ENCODE results near the gene LEF1. TPM values are rescaled to one million over a fixed set of nuclear protein-coding genes. Genes with fewer than 3 reads are reported as not detected.

The LEF1 gene
- total and polyA plus RNA-seq, 2 of the 8 experiments (the other 6 are each of a cell fraction or from before 2014, with no cell fraction given) = 2.6 to 5.2 TPM

DNA sequence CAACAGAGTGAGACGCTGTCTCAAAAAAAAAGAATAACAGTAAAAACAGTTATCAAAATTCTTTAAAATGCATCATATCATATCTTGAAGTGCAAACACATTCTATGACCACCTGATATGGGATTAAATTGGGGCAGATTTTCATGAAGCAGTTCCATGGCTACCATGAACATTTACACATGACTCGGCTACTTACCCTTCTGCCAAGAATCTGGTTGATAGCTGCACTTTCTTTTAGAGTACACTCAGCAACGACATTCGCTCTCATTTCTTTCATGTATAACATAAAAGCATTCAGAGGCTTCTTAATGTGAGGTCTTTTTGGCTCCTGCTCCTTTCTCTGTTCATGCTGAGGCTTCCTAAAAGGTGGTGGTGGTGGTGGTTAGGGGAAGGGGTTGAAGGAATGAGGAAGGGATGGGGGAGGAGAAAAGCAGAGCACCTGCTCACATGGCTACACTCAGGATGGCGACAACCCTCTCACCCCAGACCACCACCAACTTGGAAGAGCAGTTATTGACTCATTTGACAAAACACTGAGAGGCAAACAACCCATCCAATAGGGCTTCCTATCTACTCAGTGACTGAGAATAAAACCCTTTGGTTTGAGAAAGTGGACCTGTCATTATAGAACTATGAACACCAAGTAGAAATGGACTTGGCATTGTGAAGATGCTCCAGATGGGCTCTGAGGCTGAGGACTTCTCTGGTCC lies 90.6 kb downstream of the LEF1 start (continued):
- TF ChIP-seq, protein P1, sequence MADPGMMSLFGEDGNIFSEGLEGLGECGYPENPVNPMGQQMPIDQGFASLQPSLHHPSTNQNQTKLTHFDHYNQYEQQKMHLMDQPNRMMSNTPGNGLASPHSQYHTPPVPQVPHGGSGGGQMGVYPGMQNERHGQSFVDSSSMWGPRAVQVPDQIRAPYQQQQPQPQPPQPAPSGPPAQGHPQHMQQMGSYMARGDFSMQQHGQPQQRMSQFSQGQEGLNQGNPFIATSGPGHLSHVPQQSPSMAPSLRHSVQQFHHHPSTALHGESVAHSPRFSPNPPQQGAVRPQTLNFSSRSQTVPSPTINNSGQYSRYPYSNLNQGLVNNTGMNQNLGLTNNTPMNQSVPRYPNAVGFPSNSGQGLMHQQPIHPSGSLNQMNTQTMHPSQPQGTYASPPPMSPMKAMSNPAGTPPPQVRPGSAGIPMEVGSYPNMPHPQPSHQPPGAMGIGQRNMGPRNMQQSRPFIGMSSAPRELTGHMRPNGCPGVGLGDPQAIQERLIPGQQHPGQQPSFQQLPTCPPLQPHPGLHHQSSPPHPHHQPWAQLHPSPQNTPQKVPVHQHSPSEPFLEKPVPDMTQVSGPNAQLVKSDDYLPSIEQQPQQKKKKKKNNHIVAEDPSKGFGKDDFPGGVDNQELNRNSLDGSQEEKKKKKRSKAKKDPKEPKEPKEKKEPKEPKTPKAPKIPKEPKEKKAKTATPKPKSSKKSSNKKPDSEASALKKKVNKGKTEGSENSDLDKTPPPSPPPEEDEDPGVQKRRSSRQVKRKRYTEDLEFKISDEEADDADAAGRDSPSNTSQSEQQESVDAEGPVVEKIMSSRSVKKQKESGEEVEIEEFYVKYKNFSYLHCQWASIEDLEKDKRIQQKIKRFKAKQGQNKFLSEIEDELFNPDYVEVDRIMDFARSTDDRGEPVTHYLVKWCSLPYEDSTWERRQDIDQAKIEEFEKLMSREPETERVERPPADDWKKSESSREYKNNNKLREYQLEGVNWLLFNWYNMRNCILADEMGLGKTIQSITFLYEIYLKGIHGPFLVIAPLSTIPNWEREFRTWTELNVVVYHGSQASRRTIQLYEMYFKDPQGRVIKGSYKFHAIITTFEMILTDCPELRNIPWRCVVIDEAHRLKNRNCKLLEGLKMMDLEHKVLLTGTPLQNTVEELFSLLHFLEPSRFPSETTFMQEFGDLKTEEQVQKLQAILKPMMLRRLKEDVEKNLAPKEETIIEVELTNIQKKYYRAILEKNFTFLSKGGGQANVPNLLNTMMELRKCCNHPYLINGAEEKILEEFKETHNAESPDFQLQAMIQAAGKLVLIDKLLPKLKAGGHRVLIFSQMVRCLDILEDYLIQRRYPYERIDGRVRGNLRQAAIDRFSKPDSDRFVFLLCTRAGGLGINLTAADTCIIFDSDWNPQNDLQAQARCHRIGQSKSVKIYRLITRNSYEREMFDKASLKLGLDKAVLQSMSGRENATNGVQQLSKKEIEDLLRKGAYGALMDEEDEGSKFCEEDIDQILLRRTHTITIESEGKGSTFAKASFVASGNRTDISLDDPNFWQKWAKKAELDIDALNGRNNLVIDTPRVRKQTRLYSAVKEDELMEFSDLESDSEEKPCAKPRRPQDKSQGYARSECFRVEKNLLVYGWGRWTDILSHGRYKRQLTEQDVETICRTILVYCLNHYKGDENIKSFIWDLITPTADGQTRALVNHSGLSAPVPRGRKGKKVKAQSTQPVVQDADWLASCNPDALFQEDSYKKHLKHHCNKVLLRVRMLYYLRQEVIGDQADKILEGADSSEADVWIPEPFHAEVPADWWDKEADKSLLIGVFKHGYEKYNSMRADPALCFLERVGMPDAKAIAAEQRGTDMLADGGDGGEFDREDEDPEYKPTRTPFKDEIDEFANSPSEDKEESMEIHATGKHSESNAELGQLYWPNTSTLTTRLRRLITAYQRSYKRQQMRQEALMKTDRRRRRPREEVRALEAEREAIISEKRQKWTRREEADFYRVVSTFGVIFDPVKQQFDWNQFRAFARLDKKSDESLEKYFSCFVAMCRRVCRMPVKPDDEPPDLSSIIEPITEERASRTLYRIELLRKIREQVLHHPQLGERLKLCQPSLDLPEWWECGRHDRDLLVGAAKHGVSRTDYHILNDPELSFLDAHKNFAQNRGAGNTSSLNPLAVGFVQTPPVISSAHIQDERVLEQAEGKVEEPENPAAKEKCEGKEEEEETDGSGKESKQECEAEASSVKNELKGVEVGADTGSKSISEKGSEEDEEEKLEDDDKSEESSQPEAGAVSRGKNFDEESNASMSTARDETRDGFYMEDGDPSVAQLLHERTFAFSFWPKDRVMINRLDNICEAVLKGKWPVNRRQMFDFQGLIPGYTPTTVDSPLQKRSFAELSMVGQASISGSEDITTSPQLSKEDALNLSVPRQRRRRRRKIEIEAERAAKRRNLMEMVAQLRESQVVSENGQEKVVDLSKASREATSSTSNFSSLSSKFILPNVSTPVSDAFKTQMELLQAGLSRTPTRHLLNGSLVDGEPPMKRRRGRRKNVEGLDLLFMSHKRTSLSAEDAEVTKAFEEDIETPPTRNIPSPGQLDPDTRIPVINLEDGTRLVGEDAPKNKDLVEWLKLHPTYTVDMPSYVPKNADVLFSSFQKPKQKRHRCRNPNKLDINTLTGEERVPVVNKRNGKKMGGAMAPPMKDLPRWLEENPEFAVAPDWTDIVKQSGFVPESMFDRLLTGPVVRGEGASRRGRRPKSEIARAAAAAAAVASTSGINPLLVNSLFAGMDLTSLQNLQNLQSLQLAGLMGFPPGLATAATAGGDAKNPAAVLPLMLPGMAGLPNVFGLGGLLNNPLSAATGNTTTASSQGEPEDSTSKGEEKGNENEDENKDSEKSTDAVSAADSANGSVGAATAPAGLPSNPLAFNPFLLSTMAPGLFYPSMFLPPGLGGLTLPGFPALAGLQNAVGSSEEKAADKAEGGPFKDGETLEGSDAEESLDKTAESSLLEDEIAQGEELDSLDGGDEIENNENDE (IDR thresholded peaks at IDR 0.05; ENCODE audit: insufficient replicate concordance, low read length) = no peak
- TF ChIP-seq RFX5 (IDR thresholded peaks at IDR 0.05; ENCODE audit: borderline replicate concordance, low read depth, low read length) = no peak
- no peak for TF ChIP-seq EP300 (IDR thresholded peaks at IDR 0.05; ENCODE audit: borderline replicate concordance in 1 of 2, low read depth in 2 of 2, low read length in 2 of 2)
- no peak for TF ChIP-seq ASH2L (IDR thresholded peaks at IDR 0.05; ENCODE audit: low read length)
- no peak for TF ChIP-seq SUZ12 (IDR thresholded peaks at IDR 0.05; ENCODE audit: low read length)
- no peak for TF ChIP-seq SIRT6 (IDR thresholded peaks at IDR 0.05; ENCODE audit: low read length)
- no peak for TF ChIP-seq BCL11A (IDR thresholded peaks at IDR 0.05; ENCODE audit: low read depth in 2 of 2, low read length in 2 of 2)
- TF ChIP-seq NRF1 (IDR thresholded peaks at IDR 0.05; ENCODE audit: low read depth, low read length) = no peak

Data from H1 (cell line).